HG02759 (cell line): Measurements from ENCODE around the gene PDZD4.
"Not testable (repeated sequence)": the region's sequence is repeated elsewhere in the genome, so short reads cannot be mapped to it uniquely, and the experiment has no call there.

ENCODE experiments used
- ATAC-seq: cut with Tn5 transposase; IDR thresholded peaks from one replicate; pipeline ENCODE4 v1.9.1; 2021; ENCODE audit warnings: mild to moderate bottlenecking, moderate library complexity; ENCODE audit not compliant: unreplicated experiment

Gene PDZD4

DNA sequence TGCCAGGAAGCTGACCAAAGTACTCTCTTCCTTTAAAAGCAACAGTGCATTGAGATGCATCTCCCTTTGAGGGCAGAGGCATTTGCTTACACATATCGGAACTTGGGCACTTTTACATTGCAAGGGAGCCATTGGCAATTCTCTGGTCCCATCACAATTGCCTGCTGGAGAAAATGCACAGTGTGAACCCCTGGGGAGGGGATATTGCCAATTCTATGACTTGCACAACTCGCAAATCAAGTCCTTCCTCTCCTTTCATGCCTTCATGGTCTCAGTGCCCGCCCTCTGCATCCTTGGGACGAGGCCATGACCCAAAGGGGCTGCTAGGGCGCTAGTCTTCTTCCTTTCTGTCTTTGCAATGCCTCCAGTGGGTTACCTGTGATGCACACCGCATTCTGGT is 14.9 kb upstream of the PDZD4 start:
- ATAC-seq = no peak

DNA sequence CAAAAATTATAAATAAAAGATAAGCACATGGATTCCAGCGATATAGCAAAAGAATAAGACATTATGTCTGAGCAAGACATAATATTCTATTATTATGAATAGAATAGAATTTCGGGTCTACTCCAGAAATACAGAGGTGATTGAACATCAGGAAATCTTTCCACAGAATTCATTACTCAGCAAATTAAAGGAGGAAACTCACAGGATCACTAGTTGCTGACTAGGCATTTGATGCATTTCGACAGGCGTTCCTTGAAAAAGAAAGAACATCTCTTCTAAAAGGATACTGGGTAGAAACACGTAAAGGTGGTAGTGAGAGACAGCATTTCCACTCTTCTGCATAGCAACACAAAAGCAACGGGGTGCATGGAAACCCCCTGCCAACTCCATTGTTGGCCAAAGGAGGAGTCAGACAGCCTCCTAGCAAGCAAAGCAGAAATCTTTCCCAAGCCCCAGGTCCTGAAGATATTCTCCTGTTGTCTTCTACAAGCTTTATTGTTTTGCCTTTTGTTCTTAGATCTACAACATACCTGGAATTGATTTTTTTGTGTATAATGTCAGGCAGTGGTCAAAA is 14.3 kb upstream of the PDZD4 start:
- no peak for ATAC-seq

DNA sequence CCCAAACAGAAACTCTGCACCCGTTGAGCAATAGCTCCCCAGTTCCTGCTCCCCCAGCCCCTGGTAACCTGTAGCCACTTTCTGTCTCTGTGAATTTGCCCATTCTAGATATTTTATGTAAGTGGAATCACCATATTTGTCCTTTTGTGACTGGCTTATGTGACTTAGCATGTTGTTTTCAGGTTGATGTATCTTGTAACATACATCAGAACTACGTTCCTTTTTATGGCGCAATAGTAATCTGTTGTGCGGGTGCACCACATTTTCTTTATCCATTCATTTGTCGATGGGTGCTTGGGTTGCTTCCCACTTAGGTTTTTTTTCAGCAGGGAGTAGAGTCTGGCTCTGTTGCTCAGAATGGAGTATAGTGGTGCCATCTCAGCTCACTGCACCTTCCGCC is 6.6 kb upstream of the PDZD4 start:
- no peak for ATAC-seq

DNA sequence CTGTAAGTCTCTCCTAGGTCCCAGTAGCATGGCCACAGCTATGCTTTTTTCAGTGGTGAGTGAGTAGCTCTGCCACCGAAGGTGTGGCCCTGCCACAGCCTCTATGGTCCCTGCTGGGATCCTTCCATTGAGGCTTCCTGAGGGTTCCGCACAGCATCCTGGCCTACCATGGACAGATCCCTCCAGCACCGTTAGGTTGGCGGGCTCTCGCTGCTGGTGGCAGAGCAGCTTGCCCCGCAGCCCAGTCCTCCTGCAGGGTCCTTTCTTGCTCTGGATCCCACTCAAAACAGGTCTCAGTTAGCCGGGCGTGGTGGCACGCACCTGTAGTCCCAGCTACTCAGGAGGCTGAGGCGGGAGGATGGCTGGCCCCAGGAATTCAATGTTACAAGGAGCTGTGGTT is 2.4 kb upstream of the PDZD4 start:
- ATAC-seq = no peak

DNA sequence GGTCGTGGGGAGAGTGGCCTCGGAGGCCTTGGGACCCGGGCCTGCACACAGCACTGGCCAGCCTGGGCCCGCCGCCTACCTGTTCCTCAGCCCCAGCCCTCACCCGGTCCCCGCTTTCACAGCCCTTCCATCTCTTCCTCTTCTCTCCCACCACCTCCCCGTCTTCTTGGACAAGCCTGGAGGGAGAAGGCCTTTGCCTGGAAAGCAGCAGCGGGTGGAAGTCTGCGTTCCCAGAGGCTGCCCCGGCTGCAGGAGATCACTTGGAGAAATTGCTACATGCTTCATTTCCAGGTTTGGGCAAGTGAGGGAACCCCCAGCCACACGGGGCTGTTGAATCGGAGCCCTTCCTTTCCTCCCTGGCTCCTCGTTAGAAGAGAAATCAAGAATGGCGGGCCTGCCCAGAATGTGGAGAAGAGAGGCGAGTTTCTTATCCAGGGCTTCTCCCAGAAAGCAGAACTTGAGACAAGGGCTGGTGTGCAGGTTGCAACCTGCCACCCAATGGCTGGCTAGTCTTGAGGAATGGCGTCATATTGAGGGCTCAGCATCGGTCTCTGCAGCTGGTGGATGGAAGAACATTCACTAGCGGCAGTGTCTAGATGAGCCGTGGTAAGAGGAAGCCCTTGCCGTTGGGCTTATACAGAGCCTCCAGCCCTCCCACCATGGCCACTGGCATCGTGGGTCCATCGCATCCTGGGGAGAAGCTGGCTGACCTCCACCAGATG is 1.2 kb upstream of the PDZD4 start:
- no peak for ATAC-seq

DNA sequence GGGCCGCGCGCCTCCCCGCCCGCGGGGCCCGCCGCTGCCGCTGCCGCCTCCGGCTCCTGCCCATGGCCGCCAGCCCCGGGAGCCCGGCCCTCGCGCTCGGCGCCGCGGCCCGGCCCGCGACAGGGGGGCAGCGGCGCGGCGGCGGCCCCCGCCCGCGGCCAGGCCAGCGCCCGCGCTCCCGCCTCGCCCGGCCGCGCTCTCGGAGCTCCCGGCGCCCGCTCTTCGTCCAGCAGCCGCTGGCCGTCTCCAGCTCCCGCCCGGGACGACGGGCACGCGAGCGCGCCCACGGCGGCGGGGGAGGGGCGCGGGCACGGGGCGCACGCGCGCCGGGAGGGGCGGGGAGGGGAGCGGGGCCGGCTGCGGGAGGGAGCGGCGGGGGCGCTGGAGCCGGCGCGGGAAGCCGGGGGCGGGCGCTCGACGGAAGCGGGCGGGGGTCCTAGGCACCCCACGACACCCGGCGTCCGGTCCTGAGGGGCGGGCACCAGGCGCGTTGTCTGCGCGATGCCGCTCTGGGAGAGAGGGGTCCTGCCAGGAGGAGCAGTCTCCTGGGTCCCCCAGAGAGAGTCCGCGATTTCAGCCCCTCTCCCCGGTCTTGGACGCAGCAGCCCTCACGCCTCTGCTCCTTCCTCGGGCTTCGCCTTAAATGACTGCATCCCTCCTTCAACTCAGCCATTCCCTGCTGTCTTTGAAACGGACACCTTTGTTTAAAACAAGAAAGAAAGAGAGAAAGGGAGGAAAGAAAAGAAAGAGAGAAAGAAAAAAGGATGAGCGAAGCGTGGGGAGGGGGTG is 490 bp upstream of the PDZD4 start:
- no peak for ATAC-seq

DNA sequence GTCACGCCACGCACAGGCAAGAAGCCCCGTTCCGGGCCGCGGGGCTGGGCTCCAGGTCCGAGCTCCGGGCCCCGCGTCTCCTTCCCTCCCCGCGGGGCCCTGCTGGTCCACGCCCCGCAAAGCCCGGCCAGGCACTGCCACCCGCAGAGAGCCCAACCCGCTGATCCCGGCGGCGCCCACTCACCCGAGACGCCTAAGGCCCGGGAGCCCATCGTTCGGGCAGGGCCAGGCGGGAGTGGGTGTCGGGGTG is 870 bp downstream of the PDZD4 start:
- ATAC-seq = no peak

DNA sequence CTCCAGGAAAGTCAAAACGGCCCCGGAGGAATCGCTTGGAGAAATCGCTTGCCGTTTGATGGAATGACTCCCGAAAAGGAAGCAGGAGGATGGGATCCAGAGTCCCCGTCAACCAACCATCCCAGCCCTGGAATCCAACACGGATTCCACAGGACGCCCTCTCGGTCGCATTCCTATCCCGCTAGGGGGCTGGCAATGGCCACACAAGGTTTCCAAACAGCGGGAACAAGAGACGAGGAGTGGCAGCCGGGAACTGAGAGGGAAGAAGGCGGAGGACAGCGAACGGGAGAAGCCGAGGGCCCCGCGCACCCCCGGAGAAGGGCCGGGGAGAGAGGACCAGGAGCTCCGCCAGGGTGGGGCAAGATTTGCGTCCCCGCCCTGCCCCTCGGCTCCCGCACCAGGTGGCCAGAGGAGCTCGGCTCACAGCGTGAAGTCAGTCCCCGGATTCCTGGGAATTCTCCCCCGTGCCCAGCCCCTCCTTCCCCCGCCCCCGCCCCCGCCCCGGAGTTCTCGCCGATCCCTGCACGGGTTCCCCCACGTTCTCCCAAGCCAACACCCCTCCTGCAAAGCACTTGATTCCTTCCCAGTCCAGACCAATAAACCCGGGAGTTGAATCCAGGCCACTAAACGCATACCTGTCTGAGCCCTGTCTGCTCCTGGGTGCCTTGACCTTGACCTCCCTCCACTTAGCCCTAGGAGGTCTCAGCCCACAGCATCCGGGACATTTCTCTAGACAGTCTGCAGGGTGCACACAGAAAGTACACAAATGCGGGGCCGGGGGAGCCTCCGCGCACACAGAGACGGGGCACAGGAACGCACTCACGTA is 1.4 kb downstream of the PDZD4 start:
- no peak for ATAC-seq

DNA sequence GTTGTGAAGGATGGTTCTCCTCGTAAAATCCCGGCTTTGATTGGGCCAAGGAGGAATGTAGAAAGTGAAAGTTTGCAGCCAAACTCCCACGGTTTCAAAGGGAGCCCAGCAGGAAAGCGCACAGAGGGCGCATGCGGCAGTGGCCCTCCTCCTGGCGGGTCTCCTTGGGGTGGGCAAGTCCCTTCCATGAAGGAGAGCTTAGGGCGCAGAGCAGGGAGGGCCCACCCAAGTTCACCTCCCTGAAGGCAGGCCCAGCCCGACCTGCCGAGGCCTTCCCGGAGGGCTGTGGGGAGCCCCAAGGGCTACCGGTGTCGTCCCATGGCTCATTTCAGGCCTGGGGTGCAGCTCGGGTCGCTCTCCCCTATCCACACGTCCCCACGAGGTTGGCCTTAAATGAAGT is 2.0 kb downstream of the PDZD4 start:
- no peak for ATAC-seq

DNA sequence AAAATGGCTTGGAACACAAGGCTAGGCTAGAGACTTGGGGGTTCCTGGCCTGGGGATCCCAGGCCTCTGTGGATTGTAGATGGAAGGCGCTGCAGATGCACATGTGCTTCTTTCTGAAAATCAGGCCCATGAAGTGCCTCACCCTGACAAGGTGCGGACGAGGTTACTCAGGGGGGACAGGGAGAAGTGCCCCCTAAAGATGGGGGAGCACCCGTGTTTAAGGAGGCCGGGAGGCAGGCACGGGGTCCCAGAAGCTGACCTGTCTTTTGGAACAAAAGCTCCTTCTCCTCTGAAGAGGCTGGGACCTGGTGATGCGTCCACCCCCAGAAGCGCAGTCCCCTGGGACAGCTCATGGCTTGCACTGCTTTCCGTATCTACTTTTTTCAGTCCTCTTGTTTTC is 2.4 kb downstream of the PDZD4 start:
- no peak for ATAC-seq

DNA sequence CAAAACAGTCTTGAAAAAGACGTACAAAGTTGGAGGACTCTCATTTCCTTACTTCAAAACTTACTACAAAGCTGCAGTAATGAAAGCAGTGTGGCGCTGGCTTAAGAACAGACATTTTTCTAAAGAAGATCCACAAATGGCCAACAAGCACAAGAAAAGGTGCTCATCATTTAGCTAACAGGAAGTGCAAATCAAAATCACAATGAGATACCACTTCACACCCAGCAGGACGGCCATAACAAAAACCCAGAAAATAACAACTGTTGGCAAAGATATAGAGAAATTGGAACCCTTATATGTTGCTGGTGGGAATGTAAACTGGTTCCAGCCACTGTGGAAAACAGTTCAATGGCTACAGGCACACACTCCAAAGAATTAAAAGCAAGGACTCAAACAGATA is 3.3 kb downstream of the PDZD4 start:
- ATAC-seq = no peak

DNA sequence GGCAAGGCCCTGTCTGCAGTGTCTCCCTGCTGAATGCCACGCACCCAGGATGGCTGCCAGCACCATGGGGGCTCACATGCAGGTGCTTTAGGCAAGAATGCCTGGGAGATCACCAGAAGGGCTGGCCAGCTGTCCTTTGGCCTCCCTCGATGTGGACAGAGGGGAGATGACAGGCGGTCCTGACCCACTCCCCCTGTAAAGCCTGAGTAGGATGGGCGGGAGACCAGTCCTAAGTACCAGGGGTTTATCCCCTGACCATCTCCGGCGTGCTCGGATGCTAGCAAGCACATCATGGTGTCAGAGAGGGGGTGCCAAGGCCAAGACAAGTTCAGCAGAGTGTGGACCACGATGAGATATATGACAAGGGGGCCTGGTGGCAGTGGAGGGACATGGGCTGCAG is 5.3 kb downstream of the PDZD4 start:
- ATAC-seq = no peak

DNA sequence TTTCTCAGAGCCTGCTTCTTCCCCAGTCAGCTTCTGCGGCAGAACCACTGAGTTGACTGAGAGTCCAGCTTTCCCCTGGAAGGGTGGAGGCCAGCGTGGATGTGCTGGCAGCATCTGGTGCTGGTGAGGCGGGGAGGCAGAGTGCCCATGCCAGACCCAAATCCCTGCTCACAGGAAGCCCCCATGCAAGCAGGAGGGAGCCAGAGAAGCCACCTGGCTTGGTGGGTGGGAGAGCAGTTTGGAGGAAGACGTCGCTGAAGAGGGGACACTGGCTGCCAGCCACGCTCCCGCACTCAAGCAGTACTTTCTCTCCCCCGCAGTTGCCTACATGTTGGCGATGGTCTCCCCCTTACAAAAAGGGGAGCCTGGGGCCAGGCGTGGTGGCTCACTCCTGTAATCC is 6.0 kb downstream of the PDZD4 start:
- no peak for ATAC-seq

DNA sequence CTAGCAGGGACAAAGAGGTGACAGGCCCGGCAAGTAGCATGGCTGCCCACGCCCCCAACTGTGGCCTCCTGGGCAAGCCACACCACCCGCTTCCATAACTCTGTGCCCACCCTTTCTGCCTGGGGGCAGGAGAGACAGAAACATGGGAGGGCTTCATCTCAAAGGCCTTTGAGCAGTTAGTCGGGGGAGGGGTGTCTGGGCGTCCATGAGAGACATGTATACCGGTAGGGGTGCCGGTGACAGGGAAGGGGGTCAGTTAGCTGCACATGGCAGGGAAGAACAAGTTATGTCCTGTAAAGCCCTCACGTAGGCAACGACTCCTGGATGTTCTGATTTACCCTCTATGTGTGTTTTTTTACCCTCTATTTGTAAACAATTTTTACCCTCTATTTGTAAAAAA is 9.3 kb downstream of the PDZD4 start:
- no peak for ATAC-seq

DNA sequence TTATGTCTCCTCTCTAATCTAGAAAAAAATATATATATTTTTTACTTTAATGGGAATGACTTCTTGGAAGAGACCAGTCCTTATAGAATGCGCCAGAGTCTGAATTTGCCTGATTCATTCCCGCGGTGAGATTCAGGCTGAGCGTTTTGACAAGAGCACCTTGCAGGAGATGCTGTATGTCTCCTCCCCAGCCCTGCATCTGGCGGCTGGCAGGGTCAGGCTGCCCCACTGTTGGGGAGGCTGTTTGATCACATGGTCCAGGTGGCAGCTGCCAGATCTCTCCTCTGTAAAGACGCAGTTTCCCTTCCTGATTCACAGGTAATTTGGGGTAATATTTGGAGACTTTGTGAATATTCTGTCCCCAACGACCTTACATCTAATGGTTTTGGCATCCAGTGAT is 9.7 kb downstream of the PDZD4 start:
- ATAC-seq = no peak

DNA sequence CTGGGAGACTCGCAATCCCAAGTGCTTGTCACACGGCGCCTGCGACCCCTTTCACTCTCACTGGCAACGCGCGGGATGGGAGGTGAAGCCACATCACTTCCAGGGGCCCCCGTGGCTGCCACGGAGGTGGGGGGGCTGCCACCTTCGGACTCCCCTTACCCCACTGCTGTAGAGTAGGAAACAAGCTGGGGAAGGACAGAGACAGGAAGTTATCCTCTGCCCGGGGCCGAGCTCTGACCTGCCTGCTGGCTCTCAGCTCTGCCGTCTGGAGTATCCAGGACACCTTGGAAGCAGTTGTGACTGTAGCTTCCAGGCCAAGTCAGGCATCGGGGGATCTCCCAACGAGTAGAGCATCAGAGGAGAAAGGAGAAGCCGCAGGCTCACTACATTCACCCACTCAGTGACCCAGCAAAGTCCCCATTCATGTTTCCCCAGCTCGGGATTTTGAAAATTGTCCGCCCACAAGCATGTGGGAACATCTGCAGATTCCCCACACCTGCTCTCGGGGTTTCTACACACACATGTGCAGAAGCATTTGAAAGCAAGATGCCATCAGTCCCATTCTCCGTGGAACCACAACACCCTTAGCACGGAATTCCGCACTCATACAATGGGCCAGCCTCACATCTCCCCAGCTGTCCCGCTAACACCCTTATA is 10.8 kb downstream of the PDZD4 start:
- ATAC-seq = no peak

DNA sequence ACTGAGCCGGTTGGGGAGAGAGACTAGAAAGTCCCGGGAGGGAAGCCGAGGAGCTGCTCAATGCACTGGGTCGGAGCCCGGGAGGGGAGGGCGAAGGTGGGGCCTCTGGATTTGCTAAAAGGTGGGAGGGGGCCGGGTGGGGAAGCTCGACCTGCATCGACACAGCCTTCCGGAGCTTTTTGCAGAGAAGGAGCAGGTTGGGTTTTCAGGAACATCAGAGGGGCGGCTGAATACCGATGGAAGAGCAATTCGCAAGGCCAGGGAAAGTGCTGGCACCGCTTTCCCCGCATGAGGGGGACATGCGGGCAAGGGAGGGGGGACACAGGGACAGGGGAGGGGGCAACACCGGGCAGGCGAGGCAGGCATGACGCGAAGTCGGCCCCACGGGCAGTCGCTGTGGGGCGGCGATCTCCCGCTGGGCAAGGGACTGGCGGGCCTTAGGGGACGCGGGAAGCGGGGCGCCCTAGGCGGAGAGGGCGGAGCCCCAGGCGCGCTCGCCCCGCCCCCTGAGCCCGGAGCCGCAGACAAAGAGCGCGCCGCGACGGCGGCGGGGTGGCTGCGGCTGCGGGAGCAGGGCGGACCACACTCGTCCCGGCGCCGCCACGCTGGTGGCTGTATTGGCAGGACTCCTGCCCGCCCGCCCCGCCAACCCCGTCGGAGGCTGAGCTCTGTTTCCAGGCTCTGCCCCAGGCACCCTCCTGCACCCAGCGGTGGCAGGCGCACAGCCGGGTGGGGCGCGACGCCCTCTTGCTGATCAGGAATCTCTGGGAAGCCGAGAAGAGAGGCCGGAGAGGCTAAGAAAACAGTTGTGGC is 11.6 kb downstream of the PDZD4 start:
- no peak for ATAC-seq

DNA sequence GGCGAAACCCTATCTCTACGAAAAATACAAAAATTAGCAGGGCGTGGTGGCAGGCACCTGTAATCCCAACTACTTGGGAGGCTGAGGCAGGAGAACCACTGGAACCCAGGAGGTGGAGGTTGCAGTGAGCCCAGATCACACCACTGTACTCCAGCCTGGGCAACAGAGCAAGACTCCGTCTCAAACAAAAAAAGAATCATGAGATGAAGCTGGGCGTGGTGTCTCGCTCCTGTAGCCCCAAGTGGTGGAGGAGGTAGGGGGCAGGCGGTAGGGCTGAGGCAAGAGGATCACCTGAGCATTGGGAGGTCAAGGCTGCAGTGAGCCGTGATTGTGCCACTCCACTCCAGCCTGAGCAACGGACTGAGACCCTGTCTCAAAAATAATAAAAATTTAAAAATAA is 12.3 kb downstream of the PDZD4 start:
- not testable (repeated sequence) for ATAC-seq

DNA sequence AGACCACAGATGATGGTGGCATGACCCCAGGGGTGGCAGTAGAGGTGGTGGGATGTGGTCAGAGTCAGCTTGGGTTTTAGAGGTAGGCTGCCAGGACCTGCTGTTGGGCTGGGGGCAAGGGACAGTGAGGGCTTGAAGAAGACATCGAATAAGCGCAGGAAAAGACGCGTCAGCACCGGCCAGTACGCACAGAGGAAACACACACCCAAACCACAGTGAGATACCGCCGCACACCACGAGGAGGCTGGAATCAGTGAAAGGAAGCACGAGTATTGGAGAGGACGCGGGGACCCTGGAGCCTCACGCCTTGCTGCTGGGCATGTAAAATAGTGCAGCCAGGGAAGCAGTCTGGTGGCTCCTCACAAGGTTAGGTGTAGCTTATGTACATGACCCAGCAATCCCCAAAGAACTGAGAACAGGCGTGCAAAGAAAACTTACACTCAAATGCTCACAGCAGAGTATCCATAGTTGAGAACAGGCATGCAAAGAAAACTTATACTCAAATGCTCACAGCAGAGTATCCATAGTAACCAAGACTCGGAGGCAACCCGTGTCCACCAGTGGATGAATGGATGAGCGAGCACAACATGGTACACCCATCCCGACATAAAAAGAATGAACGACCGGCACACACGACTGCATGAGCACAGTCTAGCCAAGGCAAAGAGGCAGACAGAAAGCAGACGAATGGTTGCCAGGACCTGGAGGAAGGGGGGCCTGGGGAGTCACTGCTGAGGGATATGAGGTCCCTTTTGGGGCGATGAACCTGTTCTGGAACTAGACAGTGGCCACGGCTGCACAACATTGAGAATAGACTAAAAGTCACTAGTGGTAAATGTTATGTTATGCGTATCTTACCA is 13.3 kb downstream of the PDZD4 start:
- ATAC-seq = no peak
